Measurements from ENCODE around the gene ARRB1.

Gene ARRB1

GRCh38 chr11:75236062-75236461 is 115.4 kb downstream of the ARRB1 start:
- H3K27ac ChIP-seq, result no peak overlapping the region
- H3K36me3 ChIP-seq, result no peaks in the 10 kb centered on the region
- H3K9me3 ChIP-seq (ENCODE audit: severe bottlenecking), result no peaks in the 10 kb centered on the region
- H3K4me3 ChIP-seq (ENCODE audit: low read depth, low read length), result no peak overlapping the region
- H3K27me3 ChIP-seq (ENCODE audit: insufficient read depth, low read depth, severe bottlenecking), result no peaks in the 10 kb centered on the region
- DNase-seq, result no peak
- TF ChIP-seq CTCF (IDR thresholded peaks at IDR 0.05; ENCODE audit: low read depth, low read length), result no peak

GRCh38 chr11:75233754-75234172 is 117.7 kb downstream of the ARRB1 start:
- H3K4me3 ChIP-seq (ENCODE audit: low read depth, low read length), result no peak overlapping the region
- H3K9me3 ChIP-seq (ENCODE audit: severe bottlenecking), result no peaks in the 10 kb centered on the region
- TF ChIP-seq CTCF (IDR thresholded peaks at IDR 0.05; ENCODE audit: low read depth, low read length), result no peak
- no peak for DNase-seq
- no peaks in the 10 kb centered on the region for H3K36me3 ChIP-seq
- no peaks in the 10 kb centered on the region for H3K27me3 ChIP-seq (ENCODE audit: insufficient read depth, low read depth, severe bottlenecking)
- no peak overlapping the region for H3K27ac ChIP-seq

- DNase-seq, result no peak
- H3K27me3 ChIP-seq (ENCODE audit: insufficient read depth, low read depth, severe bottlenecking), result no peaks in the 10 kb centered on the region
- H3K27ac ChIP-seq, result no peak overlapping the region
- TF ChIP-seq CTCF (IDR thresholded peaks at IDR 0.05; ENCODE audit: low read depth, low read length), result no peak
- H3K9me3 ChIP-seq (ENCODE audit: severe bottlenecking), result no peaks in the 10 kb centered on the region
- H3K36me3 ChIP-seq, result no peaks in the 10 kb centered on the region
- H3K4me3 ChIP-seq (ENCODE audit: low read depth, low read length), result no peak overlapping the region
Observed at GRCh38 chr11:75230621-75231020, 120.8 kb downstream of the ARRB1 start.

GRCh38 chr11:75229466-75229865 is 122.0 kb downstream of the ARRB1 start:
- Histone ChIP-seq H3K36me3 (no peaks in the 10 kb centered on the region), H3K27ac (no peak overlapping the region), H3K9me3 (ENCODE audit: severe bottlenecking) (no peaks in the 10 kb centered on the region), H3K27me3 (ENCODE audit: insufficient read depth, low read depth, severe bottlenecking) (no peaks in the 10 kb centered on the region), H3K4me3 (ENCODE audit: low read depth, low read length) (no peak overlapping the region)
- no peak for DNase-seq
- TF ChIP-seq CTCF (IDR thresholded peaks at IDR 0.05; ENCODE audit: low read depth, low read length), result no peak

- peak overlapping the region; percentile 63 for H3K27ac ChIP-seq
- no peaks in the 10 kb centered on the region for H3K27me3 ChIP-seq (ENCODE audit: insufficient read depth, low read depth, severe bottlenecking)
- no peaks in the 10 kb centered on the region for H3K9me3 ChIP-seq (ENCODE audit: severe bottlenecking)
- H3K4me3 ChIP-seq (ENCODE audit: low read depth, low read length), result no peak overlapping the region
- no peak for TF ChIP-seq CTCF (IDR thresholded peaks at IDR 0.05; ENCODE audit: low read depth, low read length)
- DNase-seq, result no peak
- H3K36me3 ChIP-seq, result no peaks in the 10 kb centered on the region
Observed at GRCh38 chr11:75225794-75226193, 125.7 kb downstream of the ARRB1 start.

- Histone ChIP-seq H3K36me3 (no peaks in the 10 kb centered on the region), H3K9me3 (ENCODE audit: severe bottlenecking) (no peaks in the 10 kb centered on the region), H3K27ac (no peak overlapping the region), H3K4me3 (ENCODE audit: low read depth, low read length) (no peak overlapping the region), H3K27me3 (ENCODE audit: insufficient read depth, low read depth, severe bottlenecking) (no peaks in the 10 kb centered on the region)
- peak; percentile 29 for DNase-seq
- peak; percentile 44 for TF ChIP-seq CTCF (IDR thresholded peaks at IDR 0.05; ENCODE audit: low read depth, low read length)
Observed at GRCh38 chr11:75223954-75224643, 127.4 kb downstream of the ARRB1 start.

Measured in WERI-Rb-1 (cell line).